CD4-positive, alpha-beta memory T cell (primary cell): ENCODE measurements around the gene FOXP1. TPM values are rescaled to one million over a fixed set of nuclear protein-coding genes. Genes with fewer than 3 reads are reported as not detected.

ENCODE experiments used
- CTCF ChIA-PET: fragments of 350-600 bp; sonication (Branson Sonifier 250); formaldehyde crosslinking; loops from one replicate; lab custom pipeline; 2021; ENCODE audit warnings: inconsistent platforms; ENCODE audit not compliant: partially characterized antibody; lab: Charles Lee
- POLR2A ChIA-PET: fragments of 350-600 bp; sonication (Branson Sonifier 250); formaldehyde crosslinking; loops from one replicate; lab custom pipeline; 2021; ENCODE audit not compliant: partially characterized antibody; lab: Charles Lee
- DNase-seq, 5 donors: peaks; one replicate each; pipeline versions ENCODE4 v3.0.0 to v3.0.0-alpha.2; 2020 to 2022; ENCODE audit warnings: mixed read lengths in 1 of 5
- H3K27ac ChIP-seq: one replicate; pipeline ENCODE4 v1.7.0; 2013; ENCODE audit warnings: low read depth, low read length
- H3K27me3 ChIP-seq: 2 replicates; pipeline ENCODE4 v1.7.0; 2013; ENCODE audit warnings: mild to moderate bottlenecking, low read length, moderate library complexity; ENCODE audit not compliant: insufficient read depth
- H3K36me3 ChIP-seq: 2 replicates; pipeline ENCODE4 v1.7.0; 2013; ENCODE audit warnings: mild to moderate bottlenecking, low read length, moderate library complexity; ENCODE audit not compliant: insufficient read depth
- H3K4me1 ChIP-seq: 2 replicates; pipeline ENCODE4 v1.7.0; 2013; ENCODE audit warnings: mild to moderate bottlenecking, low read length, moderate library complexity; ENCODE audit not compliant: insufficient read depth
- H3K4me3 ChIP-seq, 2 donors: one replicate each; pipeline ENCODE4 v1.7.0; 2013; ENCODE audit warnings: low read length in 2 of 2, mild to moderate bottlenecking in 1 of 2
- H3K9me3 ChIP-seq, 2 donors: one replicate each; pipeline ENCODE4 v1.7.0; 2013; ENCODE audit warnings: low read length in 2 of 2, control low read depth in 1 of 2; ENCODE audit not compliant: control insufficient read depth in 1 of 2
- H3K27ac Mint-ChIP-seq, 7 donors: one replicate each; pipeline ENCODE4 v1.8.0; 2020 to 2021; ENCODE audit warnings: mixed read lengths in 7 of 7, mild to moderate bottlenecking in 6 of 7, inconsistent platforms in 3 of 7, moderate library complexity in 3 of 7
- H3K27me3 Mint-ChIP-seq, 2 donors: one replicate each; pipeline ENCODE4 v1.8.0; 2020 to 2021; ENCODE audit warnings: mixed read lengths in 2 of 2
- H3K36me3 Mint-ChIP-seq, 2 donors: one replicate each; pipeline ENCODE4 v1.8.0; 2020 to 2021; ENCODE audit warnings: mixed read lengths in 2 of 2, inconsistent platforms in 1 of 2, mild to moderate bottlenecking in 1 of 2
- H3K4me1 Mint-ChIP-seq, 4 donors: one replicate each; pipeline ENCODE4 v1.8.0; 2020 to 2021; ENCODE audit warnings: mixed read lengths in 4 of 4, mild to moderate bottlenecking in 1 of 4
- H3K4me3 Mint-ChIP-seq, 8 donors: one replicate each; pipeline ENCODE4 v1.8.0; 2020 to 2021; ENCODE audit warnings: mixed read lengths in 8 of 8, mild to moderate bottlenecking in 7 of 8, moderate library complexity in 6 of 8, inconsistent platforms in 3 of 8
- H3K9me3 Mint-ChIP-seq, 8 donors: one replicate each; pipeline ENCODE4 v1.8.0; 2020 to 2021; ENCODE audit warnings: mixed read lengths in 8 of 8, mild to moderate bottlenecking in 5 of 8, inconsistent platforms in 3 of 8, moderate library complexity in 1 of 8
- intact Hi-C: fragments of 100-400 bp; cut with micrococcal nuclease; formaldehyde crosslinking; loops from one replicate; pipeline ENCODE4 v1.15.1; 2023
- polyA plus RNA-seq, 2 donors: library from polyadenylated mRNA; unstranded; fragments of 300-500 nt; fragmentation: Illumina TruSeq; gene quantifications; one replicate each; pipeline ENCODE4 v1.2.3, GENCODE V29; 2021
- total RNA-seq, 2 experiments: library from RNA; stranded (reverse); gene quantifications; one replicate each; pipeline ENCODE4 v1.2.3, GENCODE V29; 2021

The FOXP1 gene
- total and polyA plus RNA-seq, 4 experiments from 2014 or later: 189 to 348 (median 279) TPM

- Histone ChIP-seq H3K27me3 (no peaks in the 10 kb centered on the region), H3K4me3 (no peak overlapping the region), H3K4me1 (no peaks in the 10 kb centered on the region), H3K36me3 (no peaks in the 10 kb centered on the region), H3K9me3 (no peaks in the 10 kb centered on the region), H3K27ac (no peak overlapping the region)
- CTCF ChIA-PET: no interaction called here
- intact Hi-C loops: no loop called here
- Mint-ChIP-seq H3K9me3 (no peaks in the 10 kb centered on the region), H3K4me1 (peaks cover 18 to 41% (median 26%) of the 10 kb centered on the region in 4 donors), H3K4me3 (no peak overlapping the region), H3K27me3 (no peaks in the 10 kb centered on the region), H3K27ac (peak overlapping the region in 3 of 7 donors; percentile 11 to 68 (median 36)), H3K36me3 (peaks cover 26 to 39% of the 10 kb centered on the region in 2 donors)
- POLR2A ChIA-PET: no interaction called here
- no peak for DNase-seq
Observed at GRCh38 chr3:71191031-71191482, 392.5 kb downstream of the FOXP1 start.

- ChIA-PET POLR2A (no interaction called here), CTCF (no interaction called here)
- Histone ChIP-seq H3K27ac (no peak overlapping the region), H3K9me3 (no peaks in the 10 kb centered on the region), H3K4me1 (no peaks in the 10 kb centered on the region), H3K27me3 (no peaks in the 10 kb centered on the region), H3K4me3 (no peak overlapping the region), H3K36me3 (no peaks in the 10 kb centered on the region)
- peak overlapping the region in 3 of 7 donors; percentile 24 to 78 (median 68) for H3K27ac Mint-ChIP-seq
- peaks cover 15 to 38% (median 28%) of the 10 kb centered on the region in 4 donors for H3K4me1 Mint-ChIP-seq
- H3K27me3 Mint-ChIP-seq: no peaks in the 10 kb centered on the region
- H3K36me3 Mint-ChIP-seq: peaks cover 31 to 36% of the 10 kb centered on the region in 2 donors
- H3K4me3 Mint-ChIP-seq: no peak overlapping the region
- intact Hi-C loops: loop anchor here (5.0 kb wide), 1 partner anchor 57 kb away; no protein-coding TSS in a partner anchor
- no peak for DNase-seq
- H3K9me3 Mint-ChIP-seq: no peaks in the 10 kb centered on the region
Observed at GRCh38 chr3:71189480-71189879, 394.0 kb downstream of the FOXP1 start.

- Mint-ChIP-seq H3K27ac (peak overlapping the region in 1 of 7 donors; percentile 5), H3K27me3 (no peaks in the 10 kb centered on the region), H3K4me3 (no peak overlapping the region), H3K9me3 (no peaks in the 10 kb centered on the region), H3K36me3 (peaks cover 29 to 32% of the 10 kb centered on the region in 2 donors), H3K4me1 (peaks cover 10 to 32% (median 22%) of the 10 kb centered on the region in 4 donors)
- no peak overlapping the region for H3K4me3 ChIP-seq
- DNase-seq: no peak
- intact Hi-C loops: loop anchor here (5.0 kb wide), 1 partner anchor 55 kb away; no protein-coding TSS in a partner anchor
- CTCF ChIA-PET: no interaction called here
- H3K27me3 ChIP-seq: no peaks in the 10 kb centered on the region
- H3K36me3 ChIP-seq: no peaks in the 10 kb centered on the region
- H3K4me1 ChIP-seq: no peaks in the 10 kb centered on the region
- POLR2A ChIA-PET: no interaction called here
- H3K27ac ChIP-seq: no peak overlapping the region
- H3K9me3 ChIP-seq: no peaks in the 10 kb centered on the region
Observed at GRCh38 chr3:71187715-71188114, 395.8 kb downstream of the FOXP1 start.

GRCh38 chr3:71186801-71187200, 396.7 kb downstream of the FOXP1 start:
- H3K9me3 ChIP-seq: no peaks in the 10 kb centered on the region
- peaks cover 10 to 32% (median 21%) of the 10 kb centered on the region in 4 donors for H3K4me1 Mint-ChIP-seq
- peaks cover 29 to 30% of the 10 kb centered on the region in 2 donors for H3K36me3 Mint-ChIP-seq
- peak overlapping the region in 1 of 7 donors; percentile 5 for H3K27ac Mint-ChIP-seq
- CTCF ChIA-PET: no interaction called here
- H3K9me3 Mint-ChIP-seq: no peaks in the 10 kb centered on the region
- no peaks in the 10 kb centered on the region for H3K27me3 ChIP-seq
- intact Hi-C loops: loop anchor here (5.0 kb wide), 1 partner anchor 54 kb away; no protein-coding TSS in a partner anchor
- POLR2A ChIA-PET: no interaction called here
- H3K27ac ChIP-seq: no peak overlapping the region
- no peak overlapping the region for H3K4me3 ChIP-seq
- H3K4me3 Mint-ChIP-seq: no peak overlapping the region
- no peaks in the 10 kb centered on the region for H3K27me3 Mint-ChIP-seq
- H3K36me3 ChIP-seq: no peaks in the 10 kb centered on the region
- no peak for DNase-seq
- no peaks in the 10 kb centered on the region for H3K4me1 ChIP-seq

GRCh38 chr3:71185733-71186455, 397.6 kb downstream of the FOXP1 start:
- ChIA-PET POLR2A (interaction anchor here (0.6 kb wide), 1 partner anchor 11 kb away, joined by 3 read pairs; no protein-coding TSS in a partner anchor), CTCF (no interaction called here)
- Histone ChIP-seq H3K9me3 (no peaks in the 10 kb centered on the region), H3K4me1 (no peaks in the 10 kb centered on the region), H3K27me3 (no peaks in the 10 kb centered on the region), H3K36me3 (no peaks in the 10 kb centered on the region), H3K4me3 (no peak overlapping the region), H3K27ac (no peak overlapping the region)
- peak overlapping the region in 5 of 7 donors; percentile 20 to 85 (median 65) for H3K27ac Mint-ChIP-seq
- no peaks in the 10 kb centered on the region for H3K27me3 Mint-ChIP-seq
- intact Hi-C loops: loop anchor here (5.0 kb wide), 1 partner anchor 54 kb away; no protein-coding TSS in a partner anchor
- H3K4me1 Mint-ChIP-seq: peaks cover 10 to 31% (median 15%) of the 10 kb centered on the region in 4 donors
- no peak overlapping the region for H3K4me3 Mint-ChIP-seq
- peaks cover 33 to 35% of the 10 kb centered on the region in 2 donors for H3K36me3 Mint-ChIP-seq
- no peaks in the 10 kb centered on the region for H3K9me3 Mint-ChIP-seq
- DNase-seq: peak; percentile 1 to 52 (median 28)

GRCh38 chr3:71184252-71184651, 399.3 kb downstream of the FOXP1 start:
- H3K36me3 ChIP-seq: no peaks in the 10 kb centered on the region
- no peak overlapping the region for H3K4me3 Mint-ChIP-seq
- H3K4me1 Mint-ChIP-seq: peaks cover 4 to 19% (median 10%) of the 10 kb centered on the region in 4 donors
- no peaks in the 10 kb centered on the region for H3K9me3 ChIP-seq
- H3K27me3 ChIP-seq: no peaks in the 10 kb centered on the region
- peaks cover 32 to 40% of the 10 kb centered on the region in 2 donors for H3K36me3 Mint-ChIP-seq
- ChIA-PET CTCF (no interaction called here), POLR2A (no interaction called here)
- H3K9me3 Mint-ChIP-seq: peaks cover 0 to under 1% (median 0%) of the 10 kb centered on the region in 8 donors
- H3K4me1 ChIP-seq: no peaks in the 10 kb centered on the region
- H3K27me3 Mint-ChIP-seq: no peaks in the 10 kb centered on the region
- no peak overlapping the region for H3K27ac ChIP-seq
- H3K27ac Mint-ChIP-seq: peak overlapping the region in 1 of 7 donors; percentile 32
- intact Hi-C loops: no loop called here
- DNase-seq: no peak
- H3K4me3 ChIP-seq: no peak overlapping the region

- ChIA-PET CTCF (no interaction called here), POLR2A (no interaction called here)
- H3K27me3 ChIP-seq: no peaks in the 10 kb centered on the region
- Mint-ChIP-seq H3K27ac (no peak overlapping the region), H3K4me3 (no peak overlapping the region), H3K4me1 (peaks cover under 1 to 13% (median 6%) of the 10 kb centered on the region in 4 donors), H3K36me3 (peaks cover 34 to 38% of the 10 kb centered on the region in 2 donors), H3K27me3 (no peaks in the 10 kb centered on the region), H3K9me3 (peaks cover 0 to 2% (median 0%) of the 10 kb centered on the region in 8 donors)
- H3K4me1 ChIP-seq: no peaks in the 10 kb centered on the region
- H3K9me3 ChIP-seq: no peaks in the 10 kb centered on the region
- no peaks in the 10 kb centered on the region for H3K36me3 ChIP-seq
- no peak overlapping the region for H3K27ac ChIP-seq
- no peak overlapping the region for H3K4me3 ChIP-seq
- DNase-seq: no peak
- intact Hi-C loops: no loop called here
Observed at GRCh38 chr3:71183549-71183948, 400.0 kb downstream of the FOXP1 start.
